Astrocyte of the hippocampus (primary cell): ENCODE data around the gene DHFR2.
"Not testable (repeated sequence)": the region's sequence is repeated elsewhere in the genome, so short reads cannot be mapped to it uniquely, and the experiment has no call there.

Experiments used
- DNase-seq: peaks from one replicate; pipeline ENCODE4 v3.0.0; 2011; ENCODE audit warnings: low read depth, low spot score

Gene DHFR2

GRCh38 chr3:94065819-94066480, 3.2 kb upstream of the DHFR2 start:
- no peak for DNase-seq

GRCh38 chr3:94065122-94065521, 2.4 kb upstream of the DHFR2 start:
- no peak for DNase-seq

- DNase-seq: no peak
Measured at GRCh38 chr3:94064243-94064860, 1.6 kb upstream of the DHFR2 start.

GRCh38 chr3:94063496-94064119, 892 bp upstream of the DHFR2 start:
- no peak for DNase-seq

- DNase-seq: no peak
Measured at GRCh38 chr3:94061297-94061696, 1.4 kb downstream of the DHFR2 start.

- no peak for DNase-seq
Measured at GRCh38 chr3:94050546-94050945, 12.2 kb downstream of the DHFR2 start.

- DNase-seq: no peak
Measured at GRCh38 chr3:94049267-94049666, 13.4 kb downstream of the DHFR2 start.

GRCh38 chr3:94046533-94046932, 16.2 kb downstream of the DHFR2 start:
- DNase-seq: no peak

GRCh38 chr3:94044100-94044936, 18.4 kb downstream of the DHFR2 start:
- not testable (repeated sequence) for DNase-seq

- DNase-seq: no peak
Measured at GRCh38 chr3:94043285-94043684, 19.4 kb downstream of the DHFR2 start.

GRCh38 chr3:94036909-94037507, 25.7 kb downstream of the DHFR2 start:
- peak; percentile 20 for DNase-seq

GRCh38 chr3:94028093-94028837, 34.5 kb downstream of the DHFR2 start, which contains the start of gene STX19:
Gene STX19, minus strand, starts transcription at chr3:94028597. Its CDS starts 13,328 bp downstream, at chr3:94015269.
- DNase-seq: no peak

GRCh38 chr3:94026623-94027022, 36.1 kb downstream of the DHFR2 start:
- DNase-seq: no peak

- DNase-seq: peak; percentile 48
Measured at GRCh38 chr3:94024385-94024784, 38.3 kb downstream of the DHFR2 start.

- DNase-seq: no peak
Measured at GRCh38 chr3:94020293-94020692, 42.4 kb downstream of the DHFR2 start.

GRCh38 chr3:94019659-94020058, 43.1 kb downstream of the DHFR2 start:
- DNase-seq: no peak

GRCh38 chr3:94015025-94015424, 47.7 kb downstream of the DHFR2 start:
- no peak for DNase-seq

GRCh38 chr3:94012185-94012584, 50.5 kb downstream of the DHFR2 start:
- DNase-seq: no peak

GRCh38 chr3:94011233-94011711, 51.4 kb downstream of the DHFR2 start:
- no peak for DNase-seq

- DNase-seq: no peak
Measured at GRCh38 chr3:94009608-94010007, 53.1 kb downstream of the DHFR2 start.

- no peak for DNase-seq
Measured at GRCh38 chr3:94008253-94008652, 54.5 kb downstream of the DHFR2 start.
